HG02973 (cell line): ENCODE measurements around the gene MLH3.

Experiments used
- ATAC-seq: cut with Tn5 transposase; IDR thresholded peaks from one replicate; pipeline ENCODE4 v1.9.1; 2021; ENCODE audit warnings: moderate library complexity; ENCODE audit not compliant: unreplicated experiment

Gene MLH3

GRCh38 chr14:74973905-74974363 is 77.3 kb downstream of the MLH3 start:
- ATAC-seq, result no peak

DNA sequence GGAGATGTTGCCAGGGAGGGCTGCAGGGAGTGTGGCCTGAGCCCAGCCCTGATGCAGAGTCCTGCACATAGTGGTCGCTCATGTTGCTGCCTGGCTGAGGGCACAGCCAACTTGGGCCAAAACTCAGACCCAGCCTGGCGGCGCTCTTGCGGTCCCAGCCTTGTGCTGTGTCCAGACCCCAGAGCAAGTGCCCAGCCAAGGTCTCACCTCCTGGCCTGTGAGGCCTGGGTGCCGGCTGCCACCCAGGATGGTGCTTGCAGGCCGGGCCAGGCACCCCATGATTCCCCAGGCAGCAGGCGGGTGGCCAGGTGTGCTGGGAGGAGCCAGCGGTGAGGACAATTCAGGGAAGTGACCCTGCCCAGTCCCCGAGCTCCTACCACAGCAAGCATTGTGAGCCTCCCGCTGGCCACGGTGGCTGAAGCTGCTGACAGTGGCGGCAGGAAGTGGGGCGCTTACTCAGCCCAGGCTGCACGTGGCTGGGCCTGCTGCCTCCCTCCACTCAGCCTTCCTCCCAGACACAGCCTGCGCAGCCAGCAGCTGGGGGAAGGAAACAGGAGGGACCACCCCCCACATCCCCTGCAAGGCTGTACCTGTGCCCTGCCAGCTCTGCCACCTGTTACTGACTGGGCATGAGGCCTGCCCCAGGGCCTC is 78.1 kb downstream of the MLH3 start:
- ATAC-seq, result no peak

DNA sequence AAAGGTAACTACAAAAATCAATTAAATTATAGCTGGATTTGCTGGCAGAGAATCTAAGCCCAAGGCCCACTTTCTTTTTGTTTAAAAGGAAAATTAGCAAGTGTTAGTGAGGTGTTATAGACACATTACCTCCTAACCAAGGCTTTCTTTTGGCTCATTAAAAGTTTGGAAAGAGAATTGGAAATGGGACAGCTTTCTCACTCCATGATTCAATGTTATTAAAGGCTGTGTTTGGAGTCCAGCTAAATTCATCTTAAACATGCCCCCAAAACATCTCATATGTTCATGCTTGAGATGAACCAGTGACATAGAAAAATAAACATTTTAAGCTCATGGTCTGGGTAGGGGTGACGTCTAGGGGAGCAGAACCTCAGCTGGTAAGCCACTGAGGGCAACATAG is 82.5 kb downstream of the MLH3 start:
- ATAC-seq, result no peak

DNA sequence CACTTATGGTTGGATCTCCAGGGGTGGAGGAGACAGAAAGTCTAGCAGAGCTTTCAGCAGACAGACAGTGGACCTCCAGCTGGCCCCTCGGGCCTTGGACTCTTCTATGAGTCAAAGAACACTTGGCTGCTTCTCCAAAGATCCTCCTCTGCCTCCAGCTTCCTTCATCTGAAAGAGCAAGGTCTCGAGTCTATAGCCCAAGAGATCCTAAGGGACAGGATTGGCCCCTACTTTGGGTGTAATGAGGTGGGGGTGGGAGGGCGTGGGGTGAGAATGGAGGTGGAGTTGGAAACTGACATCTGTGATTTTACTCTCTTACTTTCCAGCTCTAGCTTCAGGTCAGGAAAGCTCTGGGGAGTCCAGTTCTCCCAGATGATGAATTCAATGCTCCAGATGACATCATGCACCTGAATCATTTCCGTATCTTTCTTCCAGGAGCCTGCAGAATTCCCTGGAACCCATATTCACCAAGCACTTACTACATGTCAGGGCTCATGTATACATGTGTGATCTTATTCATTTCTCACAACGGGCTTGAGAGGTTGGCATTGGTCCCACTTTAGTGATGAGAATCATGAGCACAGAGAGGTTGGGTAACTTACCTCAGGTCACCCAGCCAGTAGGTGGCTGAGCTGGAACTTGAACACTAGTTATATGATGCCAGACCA is 85.6 kb downstream of the MLH3 start:
- no peak for ATAC-seq

DNA sequence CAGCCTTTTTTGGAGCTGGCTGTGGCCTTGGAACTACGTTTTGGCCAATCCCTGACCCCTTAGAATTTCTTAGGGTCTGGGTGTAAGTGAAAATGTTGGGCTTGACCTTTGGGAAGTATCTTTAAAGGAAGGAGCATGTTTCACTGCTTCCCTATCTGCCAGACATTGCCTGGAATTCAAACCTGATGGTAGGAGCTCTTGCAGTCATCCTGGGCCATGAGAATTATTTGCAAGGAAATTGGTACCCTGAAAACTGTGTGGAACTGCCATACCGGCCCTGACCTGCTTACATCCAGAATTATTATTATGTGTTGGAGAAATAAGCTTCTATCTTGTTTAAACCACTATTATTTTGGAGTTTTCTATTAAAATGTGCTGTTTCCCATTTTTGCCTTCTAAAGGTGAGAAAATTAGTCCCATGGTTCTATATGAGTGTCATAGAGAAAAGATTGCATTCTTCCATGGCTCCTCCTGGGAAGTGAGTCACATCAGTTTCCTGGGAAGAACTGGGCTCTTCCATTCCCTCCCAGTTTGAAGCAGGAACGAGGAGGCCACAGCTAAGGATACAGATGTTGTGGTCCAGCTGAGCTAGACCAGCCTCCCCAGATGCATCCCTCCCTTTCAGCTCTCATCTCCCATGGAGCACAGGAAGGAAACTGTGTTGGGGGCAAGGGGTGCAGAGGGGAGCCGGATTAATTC is 86.3 kb downstream of the MLH3 start:
- ATAC-seq, result no peak
